Lung (tissue), 12 donors: ENCODE measurements around the gene NCOA3. TPM values are rescaled to one million over a fixed set of nuclear protein-coding genes. Genes with fewer than 3 reads are reported as not detected.

Experiments
- ATAC-seq: fragments of 200-7000 bp; cut with Tn5 transposase; one replicate; pipeline ENCODE4 v1.9.1; 2020; ENCODE audit warnings: moderate number of reproducible peaks; ENCODE audit not compliant: insufficient read depth, low FRiP score
- DNase-seq, 3 donors: peaks; one replicate each; pipeline ENCODE4 v3.0.0-alpha.2; 2013 to 2017
- H3K27ac ChIP-seq, 2 donors: one replicate each; pipeline ENCODE4 v1.5.1; 2013; ENCODE audit warnings: mild to moderate bottlenecking in 2 of 2, moderate library complexity in 2 of 2, control low read depth in 1 of 2, inconsistent platforms in 1 of 2, low read depth in 1 of 2, low read length in 1 of 2
- H3K27me3 ChIP-seq, 3 donors: one replicate each; pipeline ENCODE4 v1.5.1; 2013; ENCODE audit warnings: low read length in 2 of 3; ENCODE audit not compliant: control insufficient read depth in 3 of 3, insufficient read depth in 3 of 3
- H3K36me3 ChIP-seq, 4 donors: one replicate each; pipeline ENCODE4 v1.5.1; 2013; ENCODE audit warnings: low read length in 4 of 4, mild to moderate bottlenecking in 1 of 4, moderate library complexity in 1 of 4; ENCODE audit not compliant: control insufficient read depth in 4 of 4, insufficient read depth in 4 of 4
- H3K4me1 ChIP-seq, 5 donors: one replicate each; pipeline ENCODE4 v1.5.1; 2013; ENCODE audit warnings: low read length in 5 of 5, mild to moderate bottlenecking in 2 of 5, moderate library complexity in 1 of 5; ENCODE audit not compliant: control insufficient read depth in 5 of 5, insufficient read depth in 5 of 5
- H3K4me3 ChIP-seq: one replicate; pipeline ENCODE4 v1.5.1; 2013; ENCODE audit warnings: mild to moderate bottlenecking, control low read depth, moderate library complexity
- H3K9ac ChIP-seq, 2 donors: one replicate each; pipeline ENCODE4 v1.5.1; 2013; ENCODE audit warnings: low read length in 2 of 2, control low read depth in 1 of 2; ENCODE audit not compliant: insufficient read depth in 1 of 2
- H3K9me3 ChIP-seq, 4 donors: one replicate each; pipeline ENCODE4 v1.5.1; 2013; ENCODE audit warnings: low read length in 3 of 4, mild to moderate bottlenecking in 1 of 4, moderate library complexity in 1 of 4; ENCODE audit not compliant: control insufficient read depth in 4 of 4, insufficient read depth in 3 of 4
- WGBS, 2 donors: extraction: QIAGEN DNeasy Blood & Tissue Kit; methylation state at CpG; one replicate each; pipeline ENCODE4 v1.1.7; 2013; 5-methylcytosine and 5-hydroxymethylcytosine counted together
- polyA plus RNA-seq, 2 donors: library from polyadenylated mRNA; stranded (reverse); fragments of 200-250 nt; gene quantifications; one replicate each; pipeline ENCODE4 v1.2.1, GENCODE V29; 2013
- total RNA-seq, 2 donors: library from RNA; depleted of rRNA in 1 of 2; stranded (reverse); fragments of >200 nt in 1 of 2; gene quantifications; one replicate each; pipeline ENCODE4 v1.2.1, GENCODE V29; 2014 to 2021
- TF ChIP-seq, protein P1 (sequence below): IDR thresholded peaks from 2 replicates; pipeline ENCODE4 v1.5.1; 2012; ENCODE audit warnings: mild to moderate bottlenecking; ENCODE audit errors: control extremely low read depth, extremely low read depth
- donor health status: control.
- donor health status: control.
- donor health status: Bipolar disorder and iron deficiency.
- donor health status: healthy.
- donor health status: DM: yes; HTN: yes; CAD: no.

Gene NCOA3
- total and polyA plus RNA-seq, 4 donors: 5.5 to 69.4 (median 22.6) TPM

DNA sequence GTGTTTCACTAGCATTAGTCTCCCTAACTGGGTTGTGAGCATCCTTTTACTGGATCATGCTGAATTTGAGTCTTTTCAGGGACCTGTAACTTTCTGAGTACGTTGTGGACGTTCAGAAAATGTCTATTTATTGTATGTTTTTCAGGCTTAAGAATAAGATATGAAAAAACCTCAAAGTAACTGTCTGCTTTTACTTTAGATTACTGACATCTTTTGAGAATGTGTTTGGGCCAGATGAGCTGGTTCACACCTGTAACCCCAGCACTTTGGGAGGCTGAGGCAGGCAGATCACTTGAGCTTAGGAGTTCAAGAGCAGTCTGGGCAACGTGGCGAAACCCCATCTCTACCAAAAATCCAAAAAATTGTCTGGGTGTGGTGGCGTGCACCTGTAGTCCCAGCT lies 32.7 kb downstream of the NCOA3 start:
- ATAC-seq (no peak), DNase-seq (no peak)
- peaks cover 0 to 14% (median 3%) of the 10 kb centered on the region in 5 donors for H3K4me1 ChIP-seq
- no peak overlapping the region for H3K27ac ChIP-seq
- no peaks in the 10 kb centered on the region for H3K9me3 ChIP-seq
- H3K36me3 ChIP-seq: peaks cover 0 to 8% (median 2%) of the 10 kb centered on the region in 4 donors
- H3K4me3 ChIP-seq: no peak overlapping the region
- 90 to 93% methylated on average over 5 of the region's 5 CpGs for WGBS, 2 donors
- TF ChIP-seq, protein P1, sequence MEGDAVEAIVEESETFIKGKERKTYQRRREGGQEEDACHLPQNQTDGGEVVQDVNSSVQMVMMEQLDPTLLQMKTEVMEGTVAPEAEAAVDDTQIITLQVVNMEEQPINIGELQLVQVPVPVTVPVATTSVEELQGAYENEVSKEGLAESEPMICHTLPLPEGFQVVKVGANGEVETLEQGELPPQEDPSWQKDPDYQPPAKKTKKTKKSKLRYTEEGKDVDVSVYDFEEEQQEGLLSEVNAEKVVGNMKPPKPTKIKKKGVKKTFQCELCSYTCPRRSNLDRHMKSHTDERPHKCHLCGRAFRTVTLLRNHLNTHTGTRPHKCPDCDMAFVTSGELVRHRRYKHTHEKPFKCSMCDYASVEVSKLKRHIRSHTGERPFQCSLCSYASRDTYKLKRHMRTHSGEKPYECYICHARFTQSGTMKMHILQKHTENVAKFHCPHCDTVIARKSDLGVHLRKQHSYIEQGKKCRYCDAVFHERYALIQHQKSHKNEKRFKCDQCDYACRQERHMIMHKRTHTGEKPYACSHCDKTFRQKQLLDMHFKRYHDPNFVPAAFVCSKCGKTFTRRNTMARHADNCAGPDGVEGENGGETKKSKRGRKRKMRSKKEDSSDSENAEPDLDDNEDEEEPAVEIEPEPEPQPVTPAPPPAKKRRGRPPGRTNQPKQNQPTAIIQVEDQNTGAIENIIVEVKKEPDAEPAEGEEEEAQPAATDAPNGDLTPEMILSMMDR: no peak
- H3K9ac ChIP-seq: no peak overlapping the region
- H3K27me3 ChIP-seq: no peaks in the 10 kb centered on the region

GRCh38 chr20:47535088-47535487 lies 33.4 kb downstream of the NCOA3 start:
- TF ChIP-seq, protein P1: no peak
- 91% methylated on average over 8 of the region's 8 CpGs for WGBS, 2 donors
- no peak overlapping the region for H3K4me3 ChIP-seq
- H3K4me1 ChIP-seq: peaks cover 0 to 16% (median 3%) of the 10 kb centered on the region in 5 donors
- peaks cover 0 to 8% (median 2%) of the 10 kb centered on the region in 4 donors for H3K36me3 ChIP-seq
- DNase-seq (no peak), ATAC-seq (no peak)
- no peak overlapping the region for H3K27ac ChIP-seq
- H3K9me3 ChIP-seq: no peaks in the 10 kb centered on the region
- no peaks in the 10 kb centered on the region for H3K27me3 ChIP-seq
- no peak overlapping the region for H3K9ac ChIP-seq

GRCh38 chr20:47535994-47536393 lies 34.3 kb downstream of the NCOA3 start:
- 96 to 98% methylated on average over 6 of the region's 6 CpGs for WGBS, 2 donors
- no peaks in the 10 kb centered on the region for H3K27me3 ChIP-seq
- TF ChIP-seq, protein P1: no peak
- H3K36me3 ChIP-seq: peaks cover 0 to 6% (median 2%) of the 10 kb centered on the region in 4 donors
- no peak for DNase-seq
- H3K27ac ChIP-seq: no peak overlapping the region
- ATAC-seq: no peak
- H3K4me1 ChIP-seq: peaks cover 0 to 17% (median 5%) of the 10 kb centered on the region in 5 donors
- no peak overlapping the region for H3K4me3 ChIP-seq
- H3K9ac ChIP-seq: no peak overlapping the region
- H3K9me3 ChIP-seq: no peaks in the 10 kb centered on the region
